ENCODE data around the gene RBM28.

The RBM28 gene

GRCh38 chr7:128361411-128362379 lies 18.0 kb upstream of the RBM28 start, which contains the start of gene PRRT4:
TSS of gene PRRT4 (minus strand) at chr7:128361690.
- Histone ChIP-seq H3K4me2 (ENCODE audit: low read length) (peak within 1 kb of the TSS; percentile 67), H2AK5ac (ENCODE audit: low read length) (no peak within 1 kb of the TSS), H3K27me3 (ENCODE audit: insufficient read depth, low read length, poor library complexity) (peaks cover 32% of the 10 kb centered on the region), H3K9ac (ENCODE audit: low read length) (peak within 1 kb of the TSS; percentile 41), H3K23ac (ENCODE audit: low read length) (peak within 1 kb of the TSS; percentile 18), H3K4me3 (ENCODE audit: low read length) (no peak within 1 kb of the TSS), H2BK15ac (replicated peaks; ENCODE audit: low read depth) (no peak within 1 kb of the TSS), H3K36me3 (ENCODE audit: control insufficient read depth, insufficient read depth, low read length) (no peaks in the 10 kb centered on the region), H3K79me1 (ENCODE audit: low read length) (no peaks in the 10 kb centered on the region), H2BK5ac (ENCODE audit: low read length) (no peak within 1 kb of the TSS), H3K4ac (ENCODE audit: low read depth, low read length) (no peak within 1 kb of the TSS), H3K4me1 (ENCODE audit: control insufficient read depth, low read depth, low read length) (peaks cover 2% of the 10 kb centered on the region), H3K27ac (ENCODE audit: low read depth, low read length) (no peak within 1 kb of the TSS), H4K5ac (ENCODE audit: low read length) (no peak within 1 kb of the TSS), H3K79me2 (ENCODE audit: control insufficient read depth, insufficient read depth, low read length) (no peaks in the 10 kb centered on the region), H3K18ac (ENCODE audit: low read length) (no peak within 1 kb of the TSS), H3K56ac (ENCODE audit: low read length) (peak within 1 kb of the TSS; percentile 75), H2BK120ac (ENCODE audit: low read depth, low read length) (no peak within 1 kb of the TSS), H4K8ac (ENCODE audit: low read depth, low read length) (no peak within 1 kb of the TSS)
- WGBS (ENCODE audit: extremely low coverage, insufficient coverage, low lambda C conversion rate), result no CpG with 5 or more reads among the region's 88 CpGs
- peak; percentile 55 for DNase-seq

- H3K4me3 ChIP-seq (ENCODE audit: low read length), result no peak overlapping the region
- H3K4me1 ChIP-seq (ENCODE audit: control insufficient read depth, low read depth, low read length), result peaks cover 2% of the 10 kb centered on the region
- WGBS (ENCODE audit: extremely low coverage, insufficient coverage, low lambda C conversion rate), result no CpG with 5 or more reads among the region's 9 CpGs
- no peak overlapping the region for H4K8ac ChIP-seq (ENCODE audit: low read depth, low read length)
- H3K4me2 ChIP-seq (ENCODE audit: low read length), result no peak overlapping the region
- H3K4ac ChIP-seq (ENCODE audit: low read depth, low read length), result no peak overlapping the region
- H4K5ac ChIP-seq (ENCODE audit: low read length), result no peak overlapping the region
- no peak overlapping the region for H2BK120ac ChIP-seq (ENCODE audit: low read depth, low read length)
- H3K18ac ChIP-seq (ENCODE audit: low read length), result no peak overlapping the region
- no peak overlapping the region for H2BK15ac ChIP-seq (replicated peaks; ENCODE audit: low read depth)
- no peak overlapping the region for H3K23ac ChIP-seq (ENCODE audit: low read length)
- no peaks in the 10 kb centered on the region for H3K79me2 ChIP-seq (ENCODE audit: control insufficient read depth, insufficient read depth, low read length)
- H3K9ac ChIP-seq (ENCODE audit: low read length), result no peak overlapping the region
- H2BK5ac ChIP-seq (ENCODE audit: low read length), result no peak overlapping the region
- H3K27ac ChIP-seq (ENCODE audit: low read depth, low read length), result no peak overlapping the region
- DNase-seq, result no peak
- no peak overlapping the region for H2AK5ac ChIP-seq (ENCODE audit: low read length)
- H3K27me3 ChIP-seq (ENCODE audit: insufficient read depth, low read length, poor library complexity), result peaks cover 32% of the 10 kb centered on the region
- peak overlapping the region; percentile 15 for H3K56ac ChIP-seq (ENCODE audit: low read length)
- H3K79me1 ChIP-seq (ENCODE audit: low read length), result no peaks in the 10 kb centered on the region
- H3K36me3 ChIP-seq (ENCODE audit: control insufficient read depth, insufficient read depth, low read length), result no peaks in the 10 kb centered on the region
Observed at GRCh38 chr7:128360359-128360678, 16.6 kb upstream of the RBM28 start.

GRCh38 chr7:128359939-128360338 lies 16.2 kb upstream of the RBM28 start:
- no peaks in the 10 kb centered on the region for H3K36me3 ChIP-seq (ENCODE audit: control insufficient read depth, insufficient read depth, low read length)
- H3K79me2 ChIP-seq (ENCODE audit: control insufficient read depth, insufficient read depth, low read length), result no peaks in the 10 kb centered on the region
- peak overlapping the region; percentile 15 for H3K56ac ChIP-seq (ENCODE audit: low read length)
- peaks cover 32% of the 10 kb centered on the region for H3K27me3 ChIP-seq (ENCODE audit: insufficient read depth, low read length, poor library complexity)
- no peak overlapping the region for H3K4me3 ChIP-seq (ENCODE audit: low read length)
- H3K23ac ChIP-seq (ENCODE audit: low read length), result no peak overlapping the region
- H3K27ac ChIP-seq (ENCODE audit: low read depth, low read length), result no peak overlapping the region
- H3K9ac ChIP-seq (ENCODE audit: low read length), result no peak overlapping the region
- no peak overlapping the region for H3K18ac ChIP-seq (ENCODE audit: low read length)
- WGBS (ENCODE audit: extremely low coverage, insufficient coverage, low lambda C conversion rate), result no CpG with 5 or more reads among the region's 4 CpGs
- no peak overlapping the region for H4K5ac ChIP-seq (ENCODE audit: low read length)
- peaks cover 2% of the 10 kb centered on the region for H3K4me1 ChIP-seq (ENCODE audit: control insufficient read depth, low read depth, low read length)
- H2BK120ac ChIP-seq (ENCODE audit: low read depth, low read length), result no peak overlapping the region
- H2BK15ac ChIP-seq (replicated peaks; ENCODE audit: low read depth), result no peak overlapping the region
- H4K8ac ChIP-seq (ENCODE audit: low read depth, low read length), result no peak overlapping the region
- no peak overlapping the region for H3K4ac ChIP-seq (ENCODE audit: low read depth, low read length)
- no peak overlapping the region for H2AK5ac ChIP-seq (ENCODE audit: low read length)
- no peak for DNase-seq
- no peak overlapping the region for H2BK5ac ChIP-seq (ENCODE audit: low read length)
- H3K79me1 ChIP-seq (ENCODE audit: low read length), result no peaks in the 10 kb centered on the region
- no peak overlapping the region for H3K4me2 ChIP-seq (ENCODE audit: low read length)

GRCh38 chr7:128359336-128359735 lies 15.6 kb upstream of the RBM28 start:
- Histone ChIP-seq H2BK15ac (replicated peaks; ENCODE audit: low read depth) (no peak overlapping the region), H2AK5ac (ENCODE audit: low read length) (no peak overlapping the region), H4K8ac (ENCODE audit: low read depth, low read length) (no peak overlapping the region), H2BK5ac (ENCODE audit: low read length) (no peak overlapping the region), H3K4me1 (ENCODE audit: control insufficient read depth, low read depth, low read length) (peaks cover 2% of the 10 kb centered on the region), H3K18ac (ENCODE audit: low read length) (no peak overlapping the region), H3K79me1 (ENCODE audit: low read length) (no peaks in the 10 kb centered on the region), H3K9ac (ENCODE audit: low read length) (no peak overlapping the region), H3K4ac (ENCODE audit: low read depth, low read length) (no peak overlapping the region), H3K27me3 (ENCODE audit: insufficient read depth, low read length, poor library complexity) (peaks cover 30% of the 10 kb centered on the region), H3K36me3 (ENCODE audit: control insufficient read depth, insufficient read depth, low read length) (no peaks in the 10 kb centered on the region), H2BK120ac (ENCODE audit: low read depth, low read length) (no peak overlapping the region), H3K4me3 (ENCODE audit: low read length) (no peak overlapping the region), H4K5ac (ENCODE audit: low read length) (no peak overlapping the region), H3K27ac (ENCODE audit: low read depth, low read length) (no peak overlapping the region), H3K79me2 (ENCODE audit: control insufficient read depth, insufficient read depth, low read length) (no peaks in the 10 kb centered on the region), H3K56ac (ENCODE audit: low read length) (no peak overlapping the region), H3K4me2 (ENCODE audit: low read length) (no peak overlapping the region), H3K23ac (ENCODE audit: low read length) (no peak overlapping the region)
- no peak for DNase-seq
- no CpG with 5 or more reads among the region's 12 CpGs for WGBS (ENCODE audit: extremely low coverage, insufficient coverage, low lambda C conversion rate)

- H2BK15ac ChIP-seq (replicated peaks; ENCODE audit: low read depth), result no peak overlapping the region
- peaks cover 24% of the 10 kb centered on the region for H3K27me3 ChIP-seq (ENCODE audit: insufficient read depth, low read length, poor library complexity)
- no peak overlapping the region for H3K27ac ChIP-seq (ENCODE audit: low read depth, low read length)
- no peaks in the 10 kb centered on the region for H3K79me2 ChIP-seq (ENCODE audit: control insufficient read depth, insufficient read depth, low read length)
- H3K4me1 ChIP-seq (ENCODE audit: control insufficient read depth, low read depth, low read length), result peaks cover 2% of the 10 kb centered on the region
- H3K4ac ChIP-seq (ENCODE audit: low read depth, low read length), result no peak overlapping the region
- H3K23ac ChIP-seq (ENCODE audit: low read length), result no peak overlapping the region
- DNase-seq, result no peak
- H2BK120ac ChIP-seq (ENCODE audit: low read depth, low read length), result no peak overlapping the region
- no peak overlapping the region for H2BK5ac ChIP-seq (ENCODE audit: low read length)
- WGBS (ENCODE audit: extremely low coverage, insufficient coverage, low lambda C conversion rate), result no CpG with 5 or more reads among the region's 1 CpG
- no peak overlapping the region for H4K8ac ChIP-seq (ENCODE audit: low read depth, low read length)
- H4K5ac ChIP-seq (ENCODE audit: low read length), result no peak overlapping the region
- H3K4me2 ChIP-seq (ENCODE audit: low read length), result no peak overlapping the region
- no peaks in the 10 kb centered on the region for H3K36me3 ChIP-seq (ENCODE audit: control insufficient read depth, insufficient read depth, low read length)
- H3K56ac ChIP-seq (ENCODE audit: low read length), result no peak overlapping the region
- H2AK5ac ChIP-seq (ENCODE audit: low read length), result no peak overlapping the region
- H3K18ac ChIP-seq (ENCODE audit: low read length), result no peak overlapping the region
- H3K4me3 ChIP-seq (ENCODE audit: low read length), result no peak overlapping the region
- no peak overlapping the region for H3K9ac ChIP-seq (ENCODE audit: low read length)
- H3K79me1 ChIP-seq (ENCODE audit: low read length), result no peaks in the 10 kb centered on the region
Observed at GRCh38 chr7:128358233-128358632, 14.5 kb upstream of the RBM28 start.
